Measurements from ENCODE around the gene C1D.

Gene C1D

DNA sequence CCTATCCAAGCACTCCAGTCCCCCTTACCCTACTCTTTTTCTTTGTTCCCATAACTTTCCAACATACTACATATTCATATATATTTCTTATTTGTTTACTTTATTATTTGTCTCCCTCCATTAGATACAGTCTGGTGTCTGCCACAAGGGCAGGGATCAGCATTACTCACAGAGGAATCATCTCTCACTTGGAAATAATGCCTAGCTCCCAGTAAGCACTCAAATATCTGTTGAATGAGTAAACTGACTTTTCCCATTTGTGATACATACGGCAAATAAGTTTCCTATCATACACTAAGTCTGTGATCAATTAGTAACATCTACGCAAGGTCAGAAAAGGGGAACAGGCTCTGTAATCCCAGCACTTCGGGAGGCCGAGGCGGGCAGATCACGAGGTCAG lies 18.7 kb downstream of the C1D start:
- DNase-seq (ENCODE audit: low read depth) = no peak
- TF ChIP-seq MYC (IDR thresholded peaks at IDR 0.05; ENCODE audit: low read depth, low read length) (no peak), POLR2A (IDR thresholded peaks at IDR 0.05; ENCODE audit: extremely low read depth, insufficient read length) (no peak)
- TF ChIP-seq, protein P1, sequence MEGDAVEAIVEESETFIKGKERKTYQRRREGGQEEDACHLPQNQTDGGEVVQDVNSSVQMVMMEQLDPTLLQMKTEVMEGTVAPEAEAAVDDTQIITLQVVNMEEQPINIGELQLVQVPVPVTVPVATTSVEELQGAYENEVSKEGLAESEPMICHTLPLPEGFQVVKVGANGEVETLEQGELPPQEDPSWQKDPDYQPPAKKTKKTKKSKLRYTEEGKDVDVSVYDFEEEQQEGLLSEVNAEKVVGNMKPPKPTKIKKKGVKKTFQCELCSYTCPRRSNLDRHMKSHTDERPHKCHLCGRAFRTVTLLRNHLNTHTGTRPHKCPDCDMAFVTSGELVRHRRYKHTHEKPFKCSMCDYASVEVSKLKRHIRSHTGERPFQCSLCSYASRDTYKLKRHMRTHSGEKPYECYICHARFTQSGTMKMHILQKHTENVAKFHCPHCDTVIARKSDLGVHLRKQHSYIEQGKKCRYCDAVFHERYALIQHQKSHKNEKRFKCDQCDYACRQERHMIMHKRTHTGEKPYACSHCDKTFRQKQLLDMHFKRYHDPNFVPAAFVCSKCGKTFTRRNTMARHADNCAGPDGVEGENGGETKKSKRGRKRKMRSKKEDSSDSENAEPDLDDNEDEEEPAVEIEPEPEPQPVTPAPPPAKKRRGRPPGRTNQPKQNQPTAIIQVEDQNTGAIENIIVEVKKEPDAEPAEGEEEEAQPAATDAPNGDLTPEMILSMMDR (IDR thresholded peaks at IDR 0.05; ENCODE audit: low read depth, low read length) = no peak
- TF ChIP-seq, protein P2, sequence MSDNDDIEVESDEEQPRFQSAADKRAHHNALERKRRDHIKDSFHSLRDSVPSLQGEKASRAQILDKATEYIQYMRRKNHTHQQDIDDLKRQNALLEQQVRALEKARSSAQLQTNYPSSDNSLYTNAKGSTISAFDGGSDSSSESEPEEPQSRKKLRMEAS (IDR thresholded peaks at IDR 0.05; ENCODE audit: low read depth, low read length) = no peak
- H3K4me3 ChIP-seq (ENCODE audit: low read depth, low read length) = no peak overlapping the region

DNA sequence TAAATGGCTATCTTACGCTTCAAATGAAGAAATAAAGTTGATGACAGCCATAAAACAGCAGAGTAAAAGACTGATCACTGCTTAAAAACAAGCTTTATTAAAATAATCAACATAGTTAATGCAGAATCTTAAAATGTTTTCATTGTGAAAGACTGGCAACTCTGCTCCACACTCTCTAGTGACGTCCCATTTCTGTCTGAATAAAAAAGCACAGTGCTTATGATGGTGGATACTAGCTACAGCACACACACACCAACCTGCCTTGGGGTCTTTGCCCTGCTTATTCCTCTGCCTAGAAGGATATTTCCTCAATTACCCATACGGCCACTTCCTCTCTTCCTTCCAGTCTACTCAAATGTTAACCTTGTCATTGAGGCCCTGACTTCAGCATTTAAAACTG lies 19.1 kb downstream of the C1D start:
- no peak for TF ChIP-seq POLR2A (IDR thresholded peaks at IDR 0.05; ENCODE audit: extremely low read depth, insufficient read length)
- TF ChIP-seq, protein P2 (IDR thresholded peaks at IDR 0.05; ENCODE audit: low read depth, low read length) = no peak
- TF ChIP-seq, protein P1 (IDR thresholded peaks at IDR 0.05; ENCODE audit: low read depth, low read length) = no peak
- TF ChIP-seq MYC (IDR thresholded peaks at IDR 0.05; ENCODE audit: low read depth, low read length) = no peak
- H3K4me3 ChIP-seq (ENCODE audit: low read depth, low read length) = no peak overlapping the region
- no peak for DNase-seq (ENCODE audit: low read depth)

DNA sequence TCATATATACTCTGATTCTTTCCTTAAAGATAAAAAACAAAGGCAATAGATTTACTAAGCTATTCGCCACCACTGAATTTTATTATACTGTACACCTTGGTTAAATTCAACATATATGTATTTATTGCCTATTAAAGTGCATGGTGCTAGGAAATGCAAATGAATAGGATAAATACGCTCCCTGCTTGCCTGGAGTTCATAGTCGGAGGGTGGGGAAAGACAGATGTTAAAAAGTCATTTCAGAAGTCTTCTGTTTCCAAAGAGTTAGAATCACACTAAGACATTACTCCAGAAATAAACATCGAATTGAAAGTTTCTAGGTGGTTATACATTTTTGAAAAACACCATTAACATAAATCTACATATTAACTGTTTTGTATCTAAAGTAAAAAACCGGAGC lies 19.8 kb downstream of the C1D start:
- H3K4me3 ChIP-seq (ENCODE audit: low read depth, low read length) = no peak overlapping the region
- no peak for TF ChIP-seq POLR2A (IDR thresholded peaks at IDR 0.05; ENCODE audit: extremely low read depth, insufficient read length)
- DNase-seq (ENCODE audit: low read depth) = no peak

DNA sequence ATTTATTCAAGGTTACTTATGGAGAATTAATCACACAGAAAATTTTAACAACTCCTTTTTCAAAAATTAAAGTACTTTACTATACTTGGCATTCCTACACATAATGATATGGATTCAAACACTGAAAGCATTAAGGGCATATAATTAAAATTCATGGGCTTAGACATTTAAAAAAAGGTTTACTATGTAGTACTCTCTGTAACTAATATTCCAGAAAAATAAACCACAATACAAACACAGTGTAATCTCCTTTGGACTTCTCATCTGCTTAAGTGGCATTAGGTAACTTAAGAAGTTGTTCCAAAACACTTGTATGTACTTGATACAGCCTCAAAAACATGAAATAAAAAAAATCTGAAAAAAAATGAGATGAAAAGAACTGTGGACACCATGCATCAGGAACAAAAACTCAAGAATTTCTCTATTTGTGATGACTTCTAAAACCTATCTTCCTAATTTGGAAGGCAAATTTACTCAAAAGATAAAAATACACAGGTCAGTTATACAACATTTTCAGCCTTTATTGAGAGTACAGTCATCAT lies 21.0 kb downstream of the C1D start:
- H3K4me3 ChIP-seq (ENCODE audit: low read depth, low read length) = no peak overlapping the region
- no peak for DNase-seq (ENCODE audit: low read depth)
- TF ChIP-seq, protein P1 (IDR thresholded peaks at IDR 0.05; ENCODE audit: low read depth, low read length) = no peak
- TF ChIP-seq POLR2A (IDR thresholded peaks at IDR 0.05; ENCODE audit: extremely low read depth, insufficient read length) = no peak
- TF ChIP-seq, protein P2 (IDR thresholded peaks at IDR 0.05; ENCODE audit: low read depth, low read length) = no peak
- TF ChIP-seq MYC (IDR thresholded peaks at IDR 0.05; ENCODE audit: low read depth, low read length) = no peak

DNA sequence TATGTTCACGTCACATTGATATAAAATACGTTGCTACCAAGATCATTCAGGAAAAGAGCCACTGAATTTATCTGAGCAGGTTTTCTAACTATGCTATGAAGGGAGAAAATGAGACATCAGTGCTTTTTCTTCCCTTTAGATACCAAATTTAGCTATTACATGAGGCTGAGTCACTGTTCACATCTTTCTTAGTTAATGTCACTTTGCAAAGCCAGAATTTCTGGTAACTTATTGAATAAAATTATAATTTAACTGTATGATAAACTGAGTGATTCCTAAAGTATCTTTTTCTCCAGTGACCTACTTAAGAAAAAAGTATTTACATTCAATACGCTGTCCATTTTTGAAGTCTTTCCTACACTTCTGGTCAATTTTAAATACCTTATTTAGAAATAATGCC lies 22.7 kb downstream of the C1D start:
- no peak overlapping the region for H3K4me3 ChIP-seq (ENCODE audit: low read depth, low read length)
- TF ChIP-seq, protein P1 (IDR thresholded peaks at IDR 0.05; ENCODE audit: low read depth, low read length) = no peak
- no peak for TF ChIP-seq MYC (IDR thresholded peaks at IDR 0.05; ENCODE audit: low read depth, low read length)
- no peak for TF ChIP-seq POLR2A (IDR thresholded peaks at IDR 0.05; ENCODE audit: extremely low read depth, insufficient read length)
- TF ChIP-seq, protein P2 (IDR thresholded peaks at IDR 0.05; ENCODE audit: low read depth, low read length) = no peak
- no peak for DNase-seq (ENCODE audit: low read depth)

DNA sequence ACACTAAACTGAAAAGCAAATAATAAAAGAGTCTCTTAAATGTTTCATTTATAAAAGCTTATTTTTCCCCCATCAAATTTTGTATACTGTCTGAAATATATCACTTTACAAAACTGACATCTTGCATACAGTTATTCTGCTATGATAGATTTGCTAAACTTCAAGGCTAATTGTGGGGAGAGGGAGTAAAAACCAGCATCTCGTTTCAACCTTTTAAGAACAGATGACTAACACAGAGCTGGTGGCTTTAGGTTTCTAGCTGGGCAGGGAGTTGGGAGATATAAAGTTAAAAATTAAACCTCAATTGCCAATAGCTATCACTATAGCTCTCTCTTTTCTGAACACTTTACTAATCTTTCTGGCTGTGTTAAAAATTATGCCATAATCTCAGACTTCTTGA lies 23.5 kb downstream of the C1D start:
- TF ChIP-seq, protein P1 (IDR thresholded peaks at IDR 0.05; ENCODE audit: low read depth, low read length) = no peak
- no peak for TF ChIP-seq MYC (IDR thresholded peaks at IDR 0.05; ENCODE audit: low read depth, low read length)
- TF ChIP-seq POLR2A (IDR thresholded peaks at IDR 0.05; ENCODE audit: extremely low read depth, insufficient read length) = no peak
- TF ChIP-seq, protein P2 (IDR thresholded peaks at IDR 0.05; ENCODE audit: low read depth, low read length) = no peak
- no peak for DNase-seq (ENCODE audit: low read depth)
- H3K4me3 ChIP-seq (ENCODE audit: low read depth, low read length) = no peak overlapping the region
